ENCODE data around the gene GRID2.

The GRID2 gene

GRCh38 chr4:92961881-92962280, 658.1 kb downstream of the GRID2 start:
- no peak for TF ChIP-seq FOXP2 (optimal IDR thresholded peaks at IDR 0.05; ENCODE audit: borderline replicate concordance, extremely low read depth, extremely low read length, insufficient read depth)
- TF ChIP-seq SIN3A (IDR thresholded peaks at IDR 0.05; ENCODE audit: borderline replicate concordance, insufficient read depth, low read length) = no peak
- TF ChIP-seq, protein P1, sequence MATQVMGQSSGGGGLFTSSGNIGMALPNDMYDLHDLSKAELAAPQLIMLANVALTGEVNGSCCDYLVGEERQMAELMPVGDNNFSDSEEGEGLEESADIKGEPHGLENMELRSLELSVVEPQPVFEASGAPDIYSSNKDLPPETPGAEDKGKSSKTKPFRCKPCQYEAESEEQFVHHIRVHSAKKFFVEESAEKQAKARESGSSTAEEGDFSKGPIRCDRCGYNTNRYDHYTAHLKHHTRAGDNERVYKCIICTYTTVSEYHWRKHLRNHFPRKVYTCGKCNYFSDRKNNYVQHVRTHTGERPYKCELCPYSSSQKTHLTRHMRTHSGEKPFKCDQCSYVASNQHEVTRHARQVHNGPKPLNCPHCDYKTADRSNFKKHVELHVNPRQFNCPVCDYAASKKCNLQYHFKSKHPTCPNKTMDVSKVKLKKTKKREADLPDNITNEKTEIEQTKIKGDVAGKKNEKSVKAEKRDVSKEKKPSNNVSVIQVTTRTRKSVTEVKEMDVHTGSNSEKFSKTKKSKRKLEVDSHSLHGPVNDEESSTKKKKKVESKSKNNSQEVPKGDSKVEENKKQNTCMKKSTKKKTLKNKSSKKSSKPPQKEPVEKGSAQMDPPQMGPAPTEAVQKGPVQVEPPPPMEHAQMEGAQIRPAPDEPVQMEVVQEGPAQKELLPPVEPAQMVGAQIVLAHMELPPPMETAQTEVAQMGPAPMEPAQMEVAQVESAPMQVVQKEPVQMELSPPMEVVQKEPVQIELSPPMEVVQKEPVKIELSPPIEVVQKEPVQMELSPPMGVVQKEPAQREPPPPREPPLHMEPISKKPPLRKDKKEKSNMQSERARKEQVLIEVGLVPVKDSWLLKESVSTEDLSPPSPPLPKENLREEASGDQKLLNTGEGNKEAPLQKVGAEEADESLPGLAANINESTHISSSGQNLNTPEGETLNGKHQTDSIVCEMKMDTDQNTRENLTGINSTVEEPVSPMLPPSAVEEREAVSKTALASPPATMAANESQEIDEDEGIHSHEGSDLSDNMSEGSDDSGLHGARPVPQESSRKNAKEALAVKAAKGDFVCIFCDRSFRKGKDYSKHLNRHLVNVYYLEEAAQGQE (IDR thresholded peaks at IDR 0.05; ENCODE audit: insufficient read depth in 1 of 2, low read depth in 2 of 2, low read length in 2 of 2) = no peak
- TF ChIP-seq POLR2AphosphoS5 (IDR thresholded peaks at IDR 0.05; ENCODE audit: low read depth, low read length) = no peak
- no peak for TF ChIP-seq TAF1 (IDR thresholded peaks at IDR 0.05; ENCODE audit: borderline replicate concordance, insufficient read depth, low read length)

GRCh38 chr4:92962831-92963230, 659.1 kb downstream of the GRID2 start:
- no peak for TF ChIP-seq POLR2AphosphoS5 (IDR thresholded peaks at IDR 0.05; ENCODE audit: low read depth, low read length)
- TF ChIP-seq, protein P1 (IDR thresholded peaks at IDR 0.05; ENCODE audit: insufficient read depth in 1 of 2, low read depth in 2 of 2, low read length in 2 of 2) = no peak
- TF ChIP-seq SIN3A (IDR thresholded peaks at IDR 0.05; ENCODE audit: borderline replicate concordance, insufficient read depth, low read length) = no peak
- no peak for TF ChIP-seq TAF1 (IDR thresholded peaks at IDR 0.05; ENCODE audit: borderline replicate concordance, insufficient read depth, low read length)
- no peak for TF ChIP-seq FOXP2 (optimal IDR thresholded peaks at IDR 0.05; ENCODE audit: borderline replicate concordance, extremely low read depth, extremely low read length, insufficient read depth)

GRCh38 chr4:92968556-92968955, 664.8 kb downstream of the GRID2 start:
- TF ChIP-seq SIN3A (IDR thresholded peaks at IDR 0.05; ENCODE audit: borderline replicate concordance, insufficient read depth, low read length) = no peak
- TF ChIP-seq TAF1 (IDR thresholded peaks at IDR 0.05; ENCODE audit: borderline replicate concordance, insufficient read depth, low read length) = no peak
- TF ChIP-seq POLR2AphosphoS5 (IDR thresholded peaks at IDR 0.05; ENCODE audit: low read depth, low read length) = no peak
- no peak for TF ChIP-seq FOXP2 (optimal IDR thresholded peaks at IDR 0.05; ENCODE audit: borderline replicate concordance, extremely low read depth, extremely low read length, insufficient read depth)
- TF ChIP-seq, protein P1 (IDR thresholded peaks at IDR 0.05; ENCODE audit: insufficient read depth in 1 of 2, low read depth in 2 of 2, low read length in 2 of 2) = no peak

DNA sequence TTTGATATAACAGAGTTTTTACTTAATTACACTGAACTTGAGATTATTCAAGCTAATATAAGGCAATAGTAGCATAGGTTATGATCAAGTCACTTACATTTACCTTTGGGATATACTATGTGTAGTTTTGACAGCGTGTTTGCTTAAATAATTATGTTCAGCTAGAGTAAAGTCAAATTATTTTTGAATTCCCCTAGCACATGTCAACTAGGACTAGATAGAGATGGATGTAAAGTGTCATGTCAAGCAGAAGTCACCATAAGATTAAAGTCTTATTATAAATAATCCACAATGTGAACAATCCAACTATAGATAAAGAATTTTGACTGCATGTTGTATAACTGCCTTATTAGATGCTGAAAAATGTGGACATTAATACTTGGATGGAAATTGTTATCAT, 665.2 kb downstream of the GRID2 start:
- TF ChIP-seq POLR2AphosphoS5 (IDR thresholded peaks at IDR 0.05; ENCODE audit: low read depth, low read length) = no peak
- TF ChIP-seq TAF1 (IDR thresholded peaks at IDR 0.05; ENCODE audit: borderline replicate concordance, insufficient read depth, low read length) = no peak
- TF ChIP-seq SIN3A (IDR thresholded peaks at IDR 0.05; ENCODE audit: borderline replicate concordance, insufficient read depth, low read length) = no peak
- TF ChIP-seq FOXP2 (optimal IDR thresholded peaks at IDR 0.05; ENCODE audit: borderline replicate concordance, extremely low read depth, extremely low read length, insufficient read depth) = no peak
- TF ChIP-seq, protein P1 (IDR thresholded peaks at IDR 0.05; ENCODE audit: insufficient read depth in 1 of 2, low read depth in 2 of 2, low read length in 2 of 2) = no peak
